ENCODE measurements around the gene CACFD1. TPM values are rescaled to one million over a fixed set of nuclear protein-coding genes. Genes with fewer than 3 reads are reported as not detected.

The CACFD1 gene
- total RNA-seq, 1 experiment from 2014 or later, result 6.9 TPM

DNA sequence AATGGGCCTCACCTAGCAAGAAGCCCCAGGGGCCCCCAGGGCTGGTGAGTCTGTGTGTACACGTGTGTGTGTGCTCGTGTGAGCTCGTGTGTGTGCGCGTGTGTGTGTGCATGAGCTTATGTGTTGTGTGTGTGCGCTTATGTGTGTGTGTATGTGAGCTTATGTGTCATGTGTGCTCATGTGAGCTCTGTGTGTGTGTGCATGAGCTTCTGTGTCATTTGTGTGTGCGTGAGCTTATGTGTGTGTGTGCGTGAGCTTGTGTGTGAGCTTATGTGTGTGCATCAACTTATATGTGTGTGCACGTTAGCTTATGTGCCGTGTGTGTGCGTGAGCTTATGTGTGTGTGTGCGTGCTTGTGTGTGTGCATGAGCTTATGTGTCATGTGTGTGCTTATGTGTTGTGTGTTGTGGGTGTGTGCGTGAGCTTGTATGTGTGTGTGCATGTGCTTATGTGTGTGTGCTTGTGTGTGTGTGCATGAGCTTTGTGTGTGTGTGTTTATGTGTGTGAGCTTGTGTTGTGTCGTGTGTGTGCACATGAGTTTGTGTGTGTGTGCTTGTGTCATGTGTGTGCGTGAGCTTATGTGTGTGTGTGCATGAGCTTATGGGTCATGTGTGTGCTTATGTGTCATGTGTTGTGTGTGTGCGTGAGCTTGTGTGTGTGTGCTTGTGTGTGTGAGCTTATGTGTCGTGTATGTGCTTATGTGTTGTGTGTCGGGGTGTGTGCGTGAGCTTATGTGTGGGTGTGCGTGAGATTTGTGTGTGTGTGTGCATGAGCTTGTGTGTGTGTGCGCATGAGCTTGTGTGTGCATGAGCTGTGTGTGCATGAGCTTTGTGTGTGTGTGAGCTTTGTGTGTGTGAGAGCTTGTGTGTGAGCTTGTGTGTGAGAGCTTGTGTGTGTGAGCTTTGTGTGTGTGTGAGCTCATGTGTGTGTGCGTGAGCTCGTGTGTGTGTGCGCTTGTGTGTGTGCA is 35.8 kb downstream of the CACFD1 start:
- Histone ChIP-seq H3K4me3 (replicated peaks in 1 of 2; ENCODE audit: low read depth in 1 of 2, low read length in 2 of 2) (no peak overlapping the region), H2AFZ (ENCODE audit: low read depth, low read length, poor library complexity, severe bottlenecking) (no peak overlapping the region), H3K9me2 (ENCODE audit: insufficient read depth) (no peaks in the 10 kb centered on the region), H3K4me2 (ENCODE audit: low read length) (no peak overlapping the region), H3K4me1 (ENCODE audit: control insufficient read depth in 1 of 2, insufficient read depth in 2 of 2, low read length in 2 of 2) (no peaks in the 10 kb centered on the region), H4K20me1 (ENCODE audit: insufficient read depth) (no peaks in the 10 kb centered on the region), H3K36me3 (ENCODE audit: control insufficient read depth in 1 of 2, insufficient read depth in 2 of 2, low read length in 2 of 2) (no peaks in the 10 kb centered on the region), H3K9me3 (ENCODE audit: control insufficient read depth in 1 of 2, insufficient read depth in 1 of 2, low read depth in 1 of 2, low read length in 2 of 2) (no peaks in the 10 kb centered on the region), H3K27me3 (ENCODE audit: insufficient read depth, low read length) (no peaks in the 10 kb centered on the region; the same call in 1 of the 2 replicates), H3K79me2 (ENCODE audit: insufficient read depth, low read length) (no peaks in the 10 kb centered on the region), H3K27ac (ENCODE audit: low read depth, low read length) (no peak overlapping the region), H3K9ac (ENCODE audit: low read length) (no peak overlapping the region)
- ATAC-seq (no peak), DNase-seq (ENCODE audit: low read depth, low spot score) (no peak)
- ChIA-PET POLR2A (no interaction called here), RAD21 (ENCODE audit: low non-redundant PET in 1 of 2, low total read pairs in 2 of 2, uncharacterized antibody in 2 of 2, unreplicated experiment in 2 of 2) (no interaction called here), CTCF (interaction anchor here (1.9 kb wide), 1 partner anchor 9 kb away, joined by 7 read pairs; no protein-coding TSS in a partner anchor)
- TF ChIP-seq, protein P1, sequence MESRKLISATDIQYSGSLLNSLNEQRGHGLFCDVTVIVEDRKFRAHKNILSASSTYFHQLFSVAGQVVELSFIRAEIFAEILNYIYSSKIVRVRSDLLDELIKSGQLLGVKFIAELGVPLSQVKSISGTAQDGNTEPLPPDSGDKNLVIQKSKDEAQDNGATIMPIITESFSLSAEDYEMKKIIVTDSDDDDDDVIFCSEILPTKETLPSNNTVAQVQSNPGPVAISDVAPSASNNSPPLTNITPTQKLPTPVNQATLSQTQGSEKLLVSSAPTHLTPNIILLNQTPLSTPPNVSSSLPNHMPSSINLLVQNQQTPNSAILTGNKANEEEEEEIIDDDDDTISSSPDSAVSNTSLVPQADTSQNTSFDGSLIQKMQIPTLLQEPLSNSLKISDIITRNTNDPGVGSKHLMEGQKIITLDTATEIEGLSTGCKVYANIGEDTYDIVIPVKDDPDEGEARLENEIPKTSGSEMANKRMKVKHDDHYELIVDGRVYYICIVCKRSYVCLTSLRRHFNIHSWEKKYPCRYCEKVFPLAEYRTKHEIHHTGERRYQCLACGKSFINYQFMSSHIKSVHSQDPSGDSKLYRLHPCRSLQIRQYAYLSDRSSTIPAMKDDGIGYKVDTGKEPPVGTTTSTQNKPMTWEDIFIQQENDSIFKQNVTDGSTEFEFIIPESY (IDR thresholded peaks at IDR 0.05; ENCODE audit: extremely low read depth, insufficient replicate concordance, low read length), result no peak
- TF ChIP-seq SP1 (IDR thresholded peaks at IDR 0.05; ENCODE audit: low read depth), result no peak
- no peak for TF ChIP-seq POLR2AphosphoS5 (IDR thresholded peaks at IDR 0.05; ENCODE audit: low read depth, low read length)
- TF ChIP-seq ELF1 (IDR thresholded peaks at IDR 0.05; ENCODE audit: borderline replicate concordance, low read depth), result no peak
- no TSS peak for BruUV-seq (replicated peaks)
- intact Hi-C loops (cut with micrococcal nuclease), result no loop called here
